UCSD-AML1 (cell line): ENCODE measurements around the gene LPAR4.
"Not testable (repeated sequence)": the region's sequence is repeated elsewhere in the genome, so short reads cannot be mapped to it uniquely, and the experiment has no call there.

ENCODE experiments used
- DNase-seq: peaks from one replicate; lab custom pipeline; 2025; ENCODE audit not compliant: unreplicated experiment; lab: John Stamatoyannopoulos, UW

The LPAR4 gene, protein sequence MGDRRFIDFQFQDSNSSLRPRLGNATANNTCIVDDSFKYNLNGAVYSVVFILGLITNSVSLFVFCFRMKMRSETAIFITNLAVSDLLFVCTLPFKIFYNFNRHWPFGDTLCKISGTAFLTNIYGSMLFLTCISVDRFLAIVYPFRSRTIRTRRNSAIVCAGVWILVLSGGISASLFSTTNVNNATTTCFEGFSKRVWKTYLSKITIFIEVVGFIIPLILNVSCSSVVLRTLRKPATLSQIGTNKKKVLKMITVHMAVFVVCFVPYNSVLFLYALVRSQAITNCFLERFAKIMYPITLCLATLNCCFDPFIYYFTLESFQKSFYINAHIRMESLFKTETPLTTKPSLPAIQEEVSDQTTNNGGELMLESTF

DNA sequence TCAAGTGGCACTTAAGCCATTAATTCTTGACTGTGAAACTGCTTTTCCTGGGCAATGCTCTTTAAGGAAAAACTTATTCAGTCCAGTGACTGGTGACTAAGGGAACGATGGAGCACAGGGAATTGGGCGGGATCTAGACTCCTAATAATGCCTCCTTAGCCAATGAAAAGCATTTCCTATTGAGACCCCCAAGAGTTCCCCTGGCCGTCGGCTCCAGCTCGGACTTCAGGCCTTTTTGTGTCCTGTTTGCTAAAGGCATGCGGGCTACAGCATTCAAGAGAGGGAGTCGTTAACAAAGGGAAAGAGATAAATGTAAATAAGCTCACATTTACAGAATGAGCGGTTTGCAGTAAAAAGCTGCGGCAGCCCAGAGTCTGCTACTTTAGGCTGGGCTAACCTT lies at the start of gene LPAR4:
TSS of gene LPAR4 (plus strand) at position 232 of the 400 bp plus-strand sequence. CDS start 7,150 bp downstream, outside the sequence.
- no peak for DNase-seq

GRCh38 chrX:78706071-78706470 lies 41.4 kb upstream of the LPAR4 start:
- DNase-seq, result no peak

- peak; percentile 9 for DNase-seq
Measured at GRCh38 chrX:78708262-78708661, 39.3 kb upstream of the LPAR4 start.

DNA sequence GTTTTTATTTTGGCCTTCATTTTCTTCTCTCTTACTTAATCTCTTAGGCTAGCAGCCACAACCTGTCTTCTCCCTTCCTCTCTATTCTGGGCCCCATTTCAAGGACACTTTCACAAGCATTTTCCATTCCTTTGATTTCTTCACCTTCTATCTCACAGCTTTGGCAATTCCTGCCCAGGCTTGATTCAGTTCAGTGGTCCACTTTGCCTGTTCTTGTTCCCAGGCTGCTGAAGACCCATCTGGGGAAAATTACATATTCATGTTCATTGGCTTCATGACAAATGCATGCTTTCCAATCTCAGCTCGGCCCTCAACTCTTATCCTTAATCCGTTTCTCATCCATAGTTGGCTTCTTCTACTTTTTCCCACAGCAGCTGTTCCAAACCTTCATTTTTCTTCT lies 38.7 kb upstream of the LPAR4 start:
- DNase-seq, result no peak

- no peak for DNase-seq
Measured at GRCh38 chrX:78710171-78710570, 37.3 kb upstream of the LPAR4 start.

- no peak for DNase-seq
Measured at GRCh38 chrX:78712336-78712735, 35.2 kb upstream of the LPAR4 start.

GRCh38 chrX:78725287-78725686 lies 22.2 kb upstream of the LPAR4 start:
- DNase-seq, result no peak

- no peak for DNase-seq
Measured at GRCh38 chrX:78746496-78746895, 1.0 kb upstream of the LPAR4 start.

DNA sequence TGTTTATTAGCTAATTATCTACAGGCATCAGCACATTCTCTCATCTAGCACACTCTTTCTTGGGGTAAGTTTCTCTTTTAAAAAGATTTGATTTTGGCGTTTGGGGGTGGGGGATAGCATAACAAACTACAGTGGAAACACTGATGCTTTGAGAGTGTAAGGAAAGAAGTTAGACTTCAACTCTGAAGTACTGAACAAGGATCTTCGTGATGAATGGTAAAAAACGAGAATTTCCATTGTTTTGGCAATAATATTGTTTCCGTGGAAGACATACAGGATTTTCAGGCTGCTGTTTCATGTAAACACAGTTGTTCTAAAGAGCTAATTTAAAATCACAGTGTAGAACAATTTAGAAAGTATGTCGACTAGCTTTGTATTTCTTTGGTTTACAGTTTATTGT lies 451 bp downstream of the LPAR4 start:
- DNase-seq, result no peak

GRCh38 chrX:78748846-78749245 lies 1.3 kb downstream of the LPAR4 start:
- DNase-seq, result no peak

DNA sequence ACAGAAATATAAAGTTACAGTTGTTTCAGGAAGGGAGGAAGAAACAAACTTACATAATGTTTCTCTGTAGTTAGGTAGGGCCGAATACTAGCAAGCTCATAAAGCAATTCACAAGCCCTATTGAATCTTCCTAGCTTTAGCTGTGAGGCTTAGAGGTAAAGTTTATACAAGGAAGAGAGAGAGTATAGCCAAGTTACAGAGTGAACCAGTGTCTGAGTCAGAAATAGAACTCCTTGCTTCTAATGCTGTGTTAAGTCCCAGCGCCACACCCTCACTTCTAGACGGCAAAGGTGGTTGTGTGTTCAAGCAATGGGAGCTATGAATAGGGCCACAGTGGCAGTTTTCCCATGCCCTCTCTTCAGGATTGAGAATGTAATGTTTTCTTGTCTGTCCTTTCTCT lies 6.1 kb downstream of the LPAR4 start:
- no peak for DNase-seq

- DNase-seq, result no peak
Measured at GRCh38 chrX:78754917-78755316, 7.4 kb downstream of the LPAR4 start.

DNA sequence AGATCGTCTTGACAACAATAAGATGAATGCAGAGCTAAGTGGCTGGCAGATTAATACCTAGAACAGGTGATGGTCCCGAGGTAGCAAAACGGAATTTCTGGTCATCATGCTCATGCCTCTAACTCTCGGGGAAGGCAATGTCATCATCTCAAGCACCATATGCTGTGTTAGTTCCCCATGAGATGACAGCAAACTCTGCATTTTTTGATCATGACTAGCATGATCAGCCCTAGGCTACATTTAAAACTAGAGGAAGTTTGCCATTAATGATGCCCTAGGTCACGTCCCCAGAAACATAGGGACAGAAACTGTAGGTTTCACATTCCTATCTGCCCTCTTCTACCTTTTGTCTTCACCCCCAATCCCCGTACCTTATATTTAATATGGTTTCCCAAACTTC lies 11.6 kb downstream of the LPAR4 start:
- no peak for DNase-seq

GRCh38 chrX:78769101-78769755 lies 21.7 kb downstream of the LPAR4 start:
- DNase-seq, result no peak

DNA sequence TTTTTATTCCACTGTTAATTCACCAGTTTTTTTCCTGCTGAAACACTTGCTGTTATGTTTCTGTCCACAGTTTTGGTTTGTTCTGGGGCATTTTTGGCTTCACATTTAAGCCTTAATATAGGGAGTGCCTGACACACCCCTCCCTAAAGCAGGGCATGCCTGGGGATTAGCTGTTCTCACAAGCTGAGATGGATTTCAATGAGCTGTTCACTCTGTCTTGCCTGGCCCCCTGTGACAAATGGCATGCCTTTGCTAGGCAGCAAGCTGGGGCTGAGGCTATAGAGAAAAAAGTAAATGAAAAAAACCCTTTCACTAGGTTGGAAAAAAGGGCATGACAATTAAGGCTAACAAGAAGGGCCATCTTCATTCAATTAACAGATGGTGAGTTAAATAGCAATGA lies 22.4 kb downstream of the LPAR4 start:
- no peak for DNase-seq

- DNase-seq, result no peak
Measured at GRCh38 chrX:78796916-78797315, 49.4 kb downstream of the LPAR4 start.

DNA sequence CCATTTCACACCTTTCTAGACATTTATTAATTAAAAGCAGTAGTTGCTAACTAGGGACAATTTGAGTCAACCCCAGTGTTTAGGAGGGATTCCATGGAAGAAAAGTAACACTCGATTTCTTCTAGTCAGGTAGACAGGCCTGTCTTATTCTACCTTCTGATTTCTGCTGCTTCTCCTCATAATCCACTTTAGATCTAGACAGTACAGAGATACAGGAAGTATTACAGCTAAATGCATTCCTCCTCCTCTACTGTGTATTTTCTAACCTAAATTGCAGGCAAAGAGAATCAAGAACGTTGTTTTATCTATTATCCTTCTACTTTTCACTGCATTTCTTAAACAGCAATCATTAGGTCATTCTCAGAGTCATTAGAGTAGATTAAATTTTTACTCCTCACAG lies 52.6 kb downstream of the LPAR4 start:
- no peak for DNase-seq

GRCh38 chrX:78800694-78801093 lies 53.2 kb downstream of the LPAR4 start:
- no peak for DNase-seq

- DNase-seq, result no peak
Measured at GRCh38 chrX:78801522-78801921, 54.0 kb downstream of the LPAR4 start.

GRCh38 chrX:78802526-78802925 lies 55.0 kb downstream of the LPAR4 start:
- not testable (repeated sequence) for DNase-seq
